ENCODE results near the gene OVOL1. TPM values are rescaled to one million over a fixed set of nuclear protein-coding genes. Genes with fewer than 3 reads are reported as not detected.

The OVOL1 gene
- total and polyA plus RNA-seq, 2 donors from 2014 or later, result 6.6 to 6.7 TPM

DNA sequence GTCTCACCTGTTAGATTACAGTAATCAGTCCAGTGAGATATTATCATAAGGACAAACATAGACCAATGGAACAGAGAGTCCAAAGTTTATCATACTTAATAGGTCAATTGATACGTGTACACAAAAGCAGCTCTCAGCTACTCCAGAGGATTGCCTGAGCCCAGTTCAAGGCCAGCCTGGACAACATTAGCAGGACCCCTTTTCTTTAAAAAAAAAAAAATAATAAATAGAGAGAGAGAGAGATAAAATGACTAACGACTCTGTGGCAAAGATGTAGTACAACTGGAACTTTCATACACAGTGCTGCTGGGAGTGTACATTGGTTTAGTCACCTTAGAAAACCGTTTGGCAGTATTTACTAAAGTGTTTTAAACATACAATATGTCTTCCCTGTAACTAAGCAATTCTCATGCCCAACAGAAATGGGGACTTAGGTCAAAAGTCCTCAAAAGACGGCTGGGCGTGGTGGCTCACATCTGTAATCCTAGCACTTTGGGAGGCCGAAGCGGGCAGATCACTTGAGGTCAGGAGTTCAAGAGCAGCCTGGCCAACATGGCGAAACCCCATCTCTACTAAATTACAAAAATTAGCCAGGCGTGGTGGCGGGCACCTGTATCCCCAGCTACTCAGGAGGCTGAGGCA, 57.5 kb downstream of the OVOL1 start:
- Histone ChIP-seq H3K9ac (ENCODE audit: low read length in 3 of 3) (no peak overlapping the region), H3K4me1 (ENCODE audit: control insufficient read depth in 2 of 3, insufficient read depth in 2 of 3, low read depth in 1 of 3, low read length in 3 of 3) (no peaks in the 10 kb centered on the region), H3K36me3 (ENCODE audit: control insufficient read depth in 2 of 3, insufficient read depth in 3 of 3, low read length in 3 of 3) (no peaks in the 10 kb centered on the region), H3K4me3 (ENCODE audit: low read length in 3 of 3) (no peak overlapping the region), H3K9me3 (ENCODE audit: control insufficient read depth in 2 of 3, insufficient read depth in 1 of 3, low read length in 3 of 3) (no peaks in the 10 kb centered on the region), H3K27ac (ENCODE audit: low read depth in 2 of 2, low read length in 2 of 2) (no peak overlapping the region), H3K27me3 (ENCODE audit: control insufficient read depth, insufficient read depth, low read length) (no peaks in the 10 kb centered on the region)
- TF ChIP-seq, protein P1, sequence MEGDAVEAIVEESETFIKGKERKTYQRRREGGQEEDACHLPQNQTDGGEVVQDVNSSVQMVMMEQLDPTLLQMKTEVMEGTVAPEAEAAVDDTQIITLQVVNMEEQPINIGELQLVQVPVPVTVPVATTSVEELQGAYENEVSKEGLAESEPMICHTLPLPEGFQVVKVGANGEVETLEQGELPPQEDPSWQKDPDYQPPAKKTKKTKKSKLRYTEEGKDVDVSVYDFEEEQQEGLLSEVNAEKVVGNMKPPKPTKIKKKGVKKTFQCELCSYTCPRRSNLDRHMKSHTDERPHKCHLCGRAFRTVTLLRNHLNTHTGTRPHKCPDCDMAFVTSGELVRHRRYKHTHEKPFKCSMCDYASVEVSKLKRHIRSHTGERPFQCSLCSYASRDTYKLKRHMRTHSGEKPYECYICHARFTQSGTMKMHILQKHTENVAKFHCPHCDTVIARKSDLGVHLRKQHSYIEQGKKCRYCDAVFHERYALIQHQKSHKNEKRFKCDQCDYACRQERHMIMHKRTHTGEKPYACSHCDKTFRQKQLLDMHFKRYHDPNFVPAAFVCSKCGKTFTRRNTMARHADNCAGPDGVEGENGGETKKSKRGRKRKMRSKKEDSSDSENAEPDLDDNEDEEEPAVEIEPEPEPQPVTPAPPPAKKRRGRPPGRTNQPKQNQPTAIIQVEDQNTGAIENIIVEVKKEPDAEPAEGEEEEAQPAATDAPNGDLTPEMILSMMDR (IDR thresholded peaks at IDR 0.05; ENCODE audit: borderline replicate concordance, extremely low read depth, insufficient read depth), result no peak
- intact Hi-C loops (cut with DNase I), result no loop called here
- no peak for FAIRE-seq
- DNase-seq, result no peak

Other genes with a start within 250 kb of the OVOL1 start
- gene LTBP3, start 228.7 kb upstream of the OVOL1 start, total RNA-seq, result 165 TPM
- 61.6 TPM for gene LTBP3, start 228.7 kb upstream of the OVOL1 start, polyA plus RNA-seq (ENCODE audit: insufficient read depth, low read depth, low replicate concordance)
- 32.0 TPM for gene ZNRD2, start 216.6 kb upstream of the OVOL1 start, total RNA-seq
- gene ZNRD2, start 216.6 kb upstream of the OVOL1 start, polyA plus RNA-seq (ENCODE audit: insufficient read depth, low read depth, low replicate concordance), result 60.4 TPM
- gene FAM89B, start 214.5 kb upstream of the OVOL1 start, total RNA-seq, result 36.7 TPM
- 33.5 TPM for gene FAM89B, start 214.5 kb upstream of the OVOL1 start, polyA plus RNA-seq (ENCODE audit: insufficient read depth, low read depth, low replicate concordance)
- gene EHBP1L1, start 211.0 kb upstream of the OVOL1 start, total RNA-seq, result 95.4 TPM
- gene EHBP1L1, start 211.0 kb upstream of the OVOL1 start, polyA plus RNA-seq (ENCODE audit: insufficient read depth, low read depth, low replicate concordance), result 20.5 TPM
- 0.25 TPM for gene KCNK7, start 191.3 kb upstream of the OVOL1 start, total RNA-seq
- not detected for gene KCNK7, start 191.3 kb upstream of the OVOL1 start, polyA plus RNA-seq (ENCODE audit: insufficient read depth, low read depth, low replicate concordance)
- 89.1 TPM for gene MAP3K11, start 172.8 kb upstream of the OVOL1 start, total RNA-seq
- gene MAP3K11, start 172.8 kb upstream of the OVOL1 start, polyA plus RNA-seq (ENCODE audit: insufficient read depth, low read depth, low replicate concordance), result 55.7 TPM
- gene PCNX3, start 171.3 kb upstream of the OVOL1 start, total RNA-seq, result 44.4 TPM
- 13.6 TPM for gene PCNX3, start 171.3 kb upstream of the OVOL1 start, polyA plus RNA-seq (ENCODE audit: insufficient read depth, low read depth, low replicate concordance)
- gene SIPA1, start 149.0 kb upstream of the OVOL1 start, total RNA-seq, result 71.0 TPM
- 46.4 TPM for gene SIPA1, start 149.0 kb upstream of the OVOL1 start, polyA plus RNA-seq (ENCODE audit: insufficient read depth, low read depth, low replicate concordance)
- gene RELA, start 124.1 kb upstream of the OVOL1 start, total RNA-seq, result 81.6 TPM
- gene RELA, start 124.1 kb upstream of the OVOL1 start, polyA plus RNA-seq (ENCODE audit: insufficient read depth, low read depth, low replicate concordance), result 34.8 TPM
- 74.7 TPM for gene KAT5, start 74.8 kb upstream of the OVOL1 start, total RNA-seq
- gene KAT5, start 74.8 kb upstream of the OVOL1 start, polyA plus RNA-seq (ENCODE audit: insufficient read depth, low read depth, low replicate concordance), result 68.4 TPM
- 43.7 TPM for gene RNASEH2C, start 66.3 kb upstream of the OVOL1 start, total RNA-seq
- 129 TPM for gene RNASEH2C, start 66.3 kb upstream of the OVOL1 start, polyA plus RNA-seq (ENCODE audit: insufficient read depth, low read depth, low replicate concordance)
- 18.3 TPM for gene AP5B1, start 6.1 kb upstream of the OVOL1 start, total RNA-seq
- 6.3 TPM for gene AP5B1, start 6.1 kb upstream of the OVOL1 start, polyA plus RNA-seq (ENCODE audit: insufficient read depth, low read depth, low replicate concordance)
- gene SNX32, start 46.9 kb downstream of the OVOL1 start, total RNA-seq, result 1.0 TPM
- 0.43 TPM for gene SNX32, start 46.9 kb downstream of the OVOL1 start, polyA plus RNA-seq (ENCODE audit: insufficient read depth, low read depth, low replicate concordance)
- 705 TPM for gene CFL1, start 71.1 kb downstream of the OVOL1 start, total RNA-seq
- 846 TPM for gene CFL1, start 71.1 kb downstream of the OVOL1 start, polyA plus RNA-seq (ENCODE audit: insufficient read depth, low read depth, low replicate concordance)
- gene MUS81, start 73.4 kb downstream of the OVOL1 start, total RNA-seq, result 54.9 TPM
- gene MUS81, start 73.4 kb downstream of the OVOL1 start, polyA plus RNA-seq (ENCODE audit: insufficient read depth, low read depth, low replicate concordance), result 31.2 TPM
- gene EFEMP2, start 85.7 kb downstream of the OVOL1 start, total RNA-seq, result 64.2 TPM
- gene EFEMP2, start 85.7 kb downstream of the OVOL1 start, polyA plus RNA-seq (ENCODE audit: insufficient read depth, low read depth, low replicate concordance), result 60.0 TPM
- gene CTSW, start 92.8 kb downstream of the OVOL1 start, total RNA-seq, result 3.9 TPM
- 1.3 TPM for gene CTSW, start 92.8 kb downstream of the OVOL1 start, polyA plus RNA-seq (ENCODE audit: insufficient read depth, low read depth, low replicate concordance)
- gene FIBP, start 101.4 kb downstream of the OVOL1 start, total RNA-seq, result 58.0 TPM
- 105 TPM for gene FIBP, start 101.4 kb downstream of the OVOL1 start, polyA plus RNA-seq (ENCODE audit: insufficient read depth, low read depth, low replicate concordance)
- 26.1 TPM for gene CCDC85B, start 103.6 kb downstream of the OVOL1 start, total RNA-seq
- gene CCDC85B, start 103.6 kb downstream of the OVOL1 start, polyA plus RNA-seq (ENCODE audit: insufficient read depth, low read depth, low replicate concordance), result 31.8 TPM
- 3.2 TPM for gene FOSL1, start 113.3 kb downstream of the OVOL1 start, total RNA-seq
- 0.37 TPM for gene FOSL1, start 113.3 kb downstream of the OVOL1 start, polyA plus RNA-seq (ENCODE audit: insufficient read depth, low read depth, low replicate concordance)
- gene C11orf68, start 132.0 kb downstream of the OVOL1 start, total RNA-seq, result 38.0 TPM
- gene C11orf68, start 132.0 kb downstream of the OVOL1 start, polyA plus RNA-seq (ENCODE audit: insufficient read depth, low read depth, low replicate concordance), result 52.0 TPM
- 51.2 TPM for gene DRAP1, start 132.4 kb downstream of the OVOL1 start, total RNA-seq
- gene DRAP1, start 132.4 kb downstream of the OVOL1 start, polyA plus RNA-seq (ENCODE audit: insufficient read depth, low read depth, low replicate concordance), result 150 TPM
- gene TSGA10IP, start 158.4 kb downstream of the OVOL1 start, total RNA-seq, result not detected
- gene TSGA10IP, start 158.4 kb downstream of the OVOL1 start, polyA plus RNA-seq (ENCODE audit: insufficient read depth, low read depth, low replicate concordance), result not detected
- gene SART1, start 174.7 kb downstream of the OVOL1 start, total RNA-seq, result 48.6 TPM
- gene SART1, start 174.7 kb downstream of the OVOL1 start, polyA plus RNA-seq (ENCODE audit: insufficient read depth, low read depth, low replicate concordance), result 48.7 TPM
- gene EIF1AD, start 215.1 kb downstream of the OVOL1 start, total RNA-seq, result 37.5 TPM
- 17.7 TPM for gene EIF1AD, start 215.1 kb downstream of the OVOL1 start, polyA plus RNA-seq (ENCODE audit: insufficient read depth, low read depth, low replicate concordance)
- 181 TPM for gene BANF1, start 215.4 kb downstream of the OVOL1 start, total RNA-seq
- 186 TPM for gene BANF1, start 215.4 kb downstream of the OVOL1 start, polyA plus RNA-seq (ENCODE audit: insufficient read depth, low read depth, low replicate concordance)
- gene CST6, start 224.9 kb downstream of the OVOL1 start, total RNA-seq, result 5.9 TPM
- gene CST6, start 224.9 kb downstream of the OVOL1 start, polyA plus RNA-seq (ENCODE audit: insufficient read depth, low read depth, low replicate concordance), result 1.2 TPM
- 0.76 TPM for gene CATSPER1, start 239.4 kb downstream of the OVOL1 start, total RNA-seq
- gene CATSPER1, start 239.4 kb downstream of the OVOL1 start, polyA plus RNA-seq (ENCODE audit: insufficient read depth, low read depth, low replicate concordance), result not detected

Data from kidney (tissue), 14 donors.